GM23338 (cell line): Measurements from ENCODE around the gene MAP4K4. TPM values are rescaled to one million over a fixed set of nuclear protein-coding genes. Genes with fewer than 3 reads are reported as not detected.

ENCODE experiments used
- ATAC-seq: fragments of 200-7000 bp; cut with Tn5 transposase; 3 replicates; pipeline ENCODE4 v1.9.1; 2020
- DNase-seq: peaks from one replicate; pipeline ENCODE4 v3.0.0-alpha.2; 2015; ENCODE audit warnings: low spot score
- H2AFZ ChIP-seq: fragments of 200-600 bp; sonication (generic); 2 replicates; pipeline ENCODE4 v1.8.0; 2016; ENCODE audit warnings: antibody characterized with exemption, mild to moderate bottlenecking, moderate library complexity
- H3F3A ChIP-seq: fragments of 200-600 bp; sonication (generic); replicated peaks from 2 replicates; pipeline ENCODE4 v1.8.0; 2017; ENCODE audit warnings: antibody characterized with exemption, mixed run types, low read depth
- H3K27ac ChIP-seq: fragments of 200-600 bp; sonication (generic); 2 replicates; pipeline ENCODE4 v1.6.1; 2016; ENCODE audit warnings: low read depth
- H3K27me3 ChIP-seq: fragments of 200-600 bp; sonication (generic); 2 replicates; pipeline ENCODE4 v1.8.0; 2016; ENCODE audit warnings: mild to moderate bottlenecking, mixed run types, moderate library complexity; ENCODE audit not compliant: insufficient read depth
- H3K36me3 ChIP-seq: fragments of 200-600 bp; sonication (generic); 2 replicates; pipeline ENCODE4 v1.8.0; 2016; ENCODE audit warnings: mild to moderate bottlenecking; ENCODE audit not compliant: insufficient read depth
- H3K4me1 ChIP-seq: fragments of 200-600 bp; sonication (generic); 2 replicates; pipeline ENCODE4 v1.8.0; 2016; ENCODE audit warnings: mild to moderate bottlenecking, moderate library complexity; ENCODE audit not compliant: insufficient read depth
- H3K4me2 ChIP-seq: fragments of 200-600 bp; sonication (generic); 2 replicates; pipeline ENCODE4 v1.7.1; 2017; ENCODE audit warnings: mixed run types
- H3K4me3 ChIP-seq: fragments of 200-600 bp; sonication (generic); 2 replicates; pipeline ENCODE4 v1.6.1; 2016; ENCODE audit warnings: mixed run types
- H3K79me2 ChIP-seq: fragments of 200-600 bp; sonication (generic); replicated peaks from 2 replicates; pipeline ENCODE4 v1.8.0; 2017; ENCODE audit warnings: mild to moderate bottlenecking; ENCODE audit not compliant: insufficient read depth
- H3K9me2 ChIP-seq: fragments of 200-600 bp; sonication (generic); 2 replicates; pipeline ENCODE4 v1.8.0; 2017; ENCODE audit not compliant: insufficient read depth
- H4K20me1 ChIP-seq: fragments of 200-600 bp; sonication (generic); replicated peaks from 2 replicates; pipeline ENCODE4 v1.8.0; 2017; ENCODE audit warnings: mild to moderate bottlenecking; ENCODE audit not compliant: insufficient read depth
- H3K27ac Mint-ChIP-seq: 2 replicates; pipeline ENCODE4 v1.8.0; 2020; ENCODE audit warnings: inconsistent platforms, mild to moderate bottlenecking, moderate library complexity, mixed read lengths
- H3K27me3 Mint-ChIP-seq: 3 replicates; pipeline ENCODE4 v1.8.0; 2022; ENCODE audit warnings: low read depth, mild to moderate bottlenecking, moderate library complexity, mixed read lengths, inconsistent platforms; ENCODE audit not compliant: insufficient read depth, poor library complexity
- H3K36me3 Mint-ChIP-seq: 3 replicates; pipeline ENCODE4 v1.8.0; 2021; ENCODE audit warnings: low read depth, mild to moderate bottlenecking, inconsistent platforms, moderate library complexity, mixed read lengths
- H3K4me1 Mint-ChIP-seq: 3 replicates; pipeline ENCODE4 v1.8.0; 2020; ENCODE audit warnings: mild to moderate bottlenecking, inconsistent platforms, mixed read lengths
- H3K4me3 Mint-ChIP-seq: 3 replicates; pipeline ENCODE4 v1.8.0; 2021; ENCODE audit warnings: moderate library complexity, mild to moderate bottlenecking, inconsistent platforms, mixed read lengths
- H3K9me3 Mint-ChIP-seq: 3 replicates; pipeline ENCODE4 v1.8.0; 2020; ENCODE audit warnings: moderate library complexity, mild to moderate bottlenecking, inconsistent platforms, mixed read lengths
- CREB1 ChIP-seq: fragments of 250-450 bp; sonication (Bioruptor Pico); IDR thresholded peaks from 2 replicates; pipeline ENCODE4 v1.5.0; 2020; ENCODE audit warnings: low read depth, mild to moderate bottlenecking, moderate library complexity
- EZH2 ChIP-seq: fragments of 200-600 bp; sonication (generic); IDR thresholded peaks from one replicate; pipeline ENCODE4 v1.8.0; 2017; ENCODE audit warnings: antibody characterized with exemption, mild to moderate bottlenecking, low read depth; ENCODE audit not compliant: unreplicated experiment
- EZH2phosphoT487 ChIP-seq: fragments of 200-600 bp; sonication (generic); IDR thresholded peaks from one replicate; pipeline ENCODE4 v1.8.1; 2018; ENCODE audit warnings: antibody characterized with exemption; ENCODE audit not compliant: unreplicated experiment
- JUNB ChIP-seq: IDR thresholded peaks from one replicate; pipeline ENCODE4 v1.6.1; 2016; ENCODE audit warnings: antibody characterized with exemption; ENCODE audit not compliant: unreplicated experiment
- POLR2AphosphoS5 ChIP-seq: IDR thresholded peaks from 2 replicates; pipeline ENCODE4 v1.6.1; 2016; ENCODE audit warnings: antibody characterized with exemption, low read depth
- STAT1 ChIP-seq: IDR thresholded peaks from one replicate; pipeline ENCODE4 v1.6.1; 2016; ENCODE audit warnings: antibody characterized with exemption; ENCODE audit not compliant: unreplicated experiment
- ZNF331 ChIP-seq: fragments of 250-450 bp; sonication (Bioruptor Pico); IDR thresholded peaks from 2 replicates; pipeline ENCODE4 v1.5.0; 2020; ENCODE audit warnings: low read depth, mild to moderate bottlenecking, moderate library complexity
- ZNF462 ChIP-seq: fragments of 250-450 bp; sonication (Bioruptor Pico); IDR thresholded peaks from 2 replicates; pipeline ENCODE4 v1.5.0; 2020; ENCODE audit warnings: mild to moderate bottlenecking, moderate library complexity
- polyA plus RNA-seq: library from polyadenylated mRNA; unstranded; fragments of >200 nt; fragmentation: Nextera tagmentation; extraction: Ambion mirVana; gene quantifications from 2 replicates; pipeline ENCODE4 v1.2.1, GENCODE V29; 2016
- total RNA-seq: library from RNA; depleted of rRNA; stranded (reverse); fragments of >200 nt; shearing (Covaris generic); gene quantifications from 2 replicates; pipeline ENCODE4 v1.2.3, GENCODE V29; 2014

Gene MAP4K4
- total and polyA plus RNA-seq, 2 experiments from 2014 or later: 34.6 to 99.2 TPM

GRCh38 chr2:101729521-101730190 is 32.1 kb downstream of the MAP4K4 start (continued):
- TF ChIP-seq ZNF462 (CRISPR knock-in tag) (no peak), POLR2AphosphoS5 (no peak)

GRCh38 chr2:101731221-101732054 is 33.9 kb downstream of the MAP4K4 start:
- peaks cover 30% of the 10 kb centered on the region for H3K4me1 ChIP-seq
- no peaks in the 10 kb centered on the region for H3F3A ChIP-seq
- H3K27me3 ChIP-seq: no peaks in the 10 kb centered on the region
- H3K4me2 ChIP-seq: no peak overlapping the region
- no peak overlapping the region for H3K27ac ChIP-seq
- peaks cover 44% of the 10 kb centered on the region for H3K4me1 Mint-ChIP-seq
- H4K20me1 ChIP-seq: peaks cover 65% of the 10 kb centered on the region
- H3K27ac Mint-ChIP-seq: no peak overlapping the region
- ATAC-seq: no peak
- no peaks in the 10 kb centered on the region for H3K9me2 ChIP-seq
- no peaks in the 10 kb centered on the region; the same call in 2 of the 3 replicates for H3K36me3 Mint-ChIP-seq
- H3K9me3 Mint-ChIP-seq: no peaks in the 10 kb centered on the region
- H3K4me3 ChIP-seq: no peak overlapping the region
- no peaks in the 10 kb centered on the region for H3K36me3 ChIP-seq
- no peak overlapping the region for H2AFZ ChIP-seq
- H3K79me2 ChIP-seq: peaks cover 100% of the 10 kb centered on the region
- H3K4me3 Mint-ChIP-seq: no peak overlapping the region
- peaks cover 6% of the 10 kb centered on the region for H3K27me3 Mint-ChIP-seq
- DNase-seq: no peak
- no peak for TF ChIP-seq EZH2phosphoT487
- no peak for TF ChIP-seq ZNF331
- TF ChIP-seq JUNB: no peak
- no peak for TF ChIP-seq ZNF462 (CRISPR knock-in tag)
- no peak for TF ChIP-seq POLR2AphosphoS5
- TF ChIP-seq CREB1: no peak
- TF ChIP-seq STAT1: no peak
- no peak for TF ChIP-seq EZH2
